ENCODE data around the gene ZNF414.

ZNF414 gene

DNA sequence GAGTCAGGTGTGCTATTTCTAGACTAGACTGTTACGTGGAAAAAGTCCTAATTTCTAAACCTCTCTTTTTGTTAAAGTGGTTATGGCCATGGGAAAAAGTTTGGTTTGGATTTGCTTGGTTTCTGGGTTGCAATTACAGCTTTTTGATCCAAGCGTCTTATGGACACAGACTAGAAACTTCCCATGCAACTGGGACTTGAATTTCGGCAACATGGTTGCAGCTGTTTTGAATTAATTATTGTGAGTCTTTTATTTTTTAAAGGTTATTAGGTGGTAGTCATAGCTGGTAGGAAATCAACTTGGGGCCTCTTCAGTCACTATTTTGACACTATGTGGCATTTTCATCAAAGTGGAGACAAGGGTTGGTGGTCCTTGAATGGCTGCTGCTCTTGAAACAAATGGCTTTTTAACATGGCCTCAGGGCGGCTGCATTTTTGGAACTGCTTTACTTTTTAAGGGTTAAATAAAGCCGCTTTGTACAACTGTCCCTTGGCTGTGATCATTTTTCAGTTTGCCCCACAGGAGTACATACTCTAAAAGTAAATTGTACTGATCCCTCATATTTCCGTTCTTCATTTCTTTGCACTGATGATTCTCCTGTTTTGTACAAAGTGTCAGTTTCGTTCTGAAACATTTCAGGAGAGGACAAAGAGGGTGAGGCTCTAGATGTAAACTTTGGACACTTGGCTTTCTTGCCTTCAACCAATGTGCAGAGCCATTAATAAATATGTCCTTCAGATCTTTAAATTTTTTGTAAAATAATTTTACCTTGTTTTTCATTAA is 53.3 kb downstream of the ZNF414 start:
- no peak for ATAC-seq
- TF ChIP-seq RARB (CRISPR knock-in tag; IDR thresholded peaks at IDR 0.05) (no peak), ISL1 (CRISPR knock-in tag; IDR thresholded peaks at IDR 0.05) (no peak), POU6F1 (CRISPR knock-in tag; IDR thresholded peaks at IDR 0.05; ENCODE audit: borderline replicate concordance, low read depth) (no peak), ZNF70 (CRISPR knock-in tag; IDR thresholded peaks at IDR 0.05) (no peak), ZFP3 (CRISPR knock-in tag; IDR thresholded peaks at IDR 0.05) (no peak), ZNF565 (CRISPR knock-in tag; conservative IDR thresholded peaks at IDR 0.05; ENCODE audit: low read depth) (no peak), ZNF8 (CRISPR knock-in tag; IDR thresholded peaks at IDR 0.05) (no peak), BACH2 (CRISPR knock-in tag; IDR thresholded peaks at IDR 0.05; ENCODE audit: borderline replicate concordance) (no peak), CREB5 (CRISPR knock-in tag; IDR thresholded peaks at IDR 0.05; ENCODE audit: low read depth) (no peak), ZFP30 (CRISPR knock-in tag; IDR thresholded peaks at IDR 0.05) (no peak), ARNTL (CRISPR knock-in tag; IDR thresholded peaks at IDR 0.05; ENCODE audit: borderline replicate concordance, low read depth) (no peak), ESRRG (CRISPR knock-in tag; IDR thresholded peaks at IDR 0.05) (no peak), CSDC2 (CRISPR knock-in tag; IDR thresholded peaks at IDR 0.05) (no peak), GLIS3 (CRISPR knock-in tag; IDR thresholded peaks at IDR 0.05) (no peak), TSHZ2 (CRISPR knock-in tag; IDR thresholded peaks at IDR 0.05) (no peak), TOX (CRISPR knock-in tag; IDR thresholded peaks at IDR 0.05; ENCODE audit: borderline replicate concordance) (no peak), TCF4 (CRISPR knock-in tag; IDR thresholded peaks at IDR 0.05; ENCODE audit: borderline replicate concordance) (no peak)
- TF ChIP-seq, protein P1, sequence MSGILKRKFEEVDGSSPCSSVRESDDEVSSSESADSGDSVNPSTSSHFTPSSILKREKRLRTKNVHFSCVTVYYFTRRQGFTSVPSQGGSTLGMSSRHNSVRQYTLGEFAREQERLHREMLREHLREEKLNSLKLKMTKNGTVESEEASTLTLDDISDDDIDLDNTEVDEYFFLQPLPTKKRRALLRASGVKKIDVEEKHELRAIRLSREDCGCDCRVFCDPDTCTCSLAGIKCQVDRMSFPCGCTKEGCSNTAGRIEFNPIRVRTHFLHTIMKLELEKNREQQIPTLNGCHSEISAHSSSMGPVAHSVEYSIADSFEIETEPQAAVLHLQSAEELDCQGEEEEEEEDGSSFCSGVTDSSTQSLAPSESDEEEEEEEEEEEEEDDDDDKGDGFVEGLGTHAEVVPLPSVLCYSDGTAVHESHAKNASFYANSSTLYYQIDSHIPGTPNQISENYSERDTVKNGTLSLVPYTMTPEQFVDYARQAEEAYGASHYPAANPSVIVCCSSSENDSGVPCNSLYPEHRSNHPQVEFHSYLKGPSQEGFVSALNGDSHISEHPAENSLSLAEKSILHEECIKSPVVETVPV (CRISPR knock-in tag; IDR thresholded peaks at IDR 0.05), result no peak
- TF ChIP-seq, protein P2, sequence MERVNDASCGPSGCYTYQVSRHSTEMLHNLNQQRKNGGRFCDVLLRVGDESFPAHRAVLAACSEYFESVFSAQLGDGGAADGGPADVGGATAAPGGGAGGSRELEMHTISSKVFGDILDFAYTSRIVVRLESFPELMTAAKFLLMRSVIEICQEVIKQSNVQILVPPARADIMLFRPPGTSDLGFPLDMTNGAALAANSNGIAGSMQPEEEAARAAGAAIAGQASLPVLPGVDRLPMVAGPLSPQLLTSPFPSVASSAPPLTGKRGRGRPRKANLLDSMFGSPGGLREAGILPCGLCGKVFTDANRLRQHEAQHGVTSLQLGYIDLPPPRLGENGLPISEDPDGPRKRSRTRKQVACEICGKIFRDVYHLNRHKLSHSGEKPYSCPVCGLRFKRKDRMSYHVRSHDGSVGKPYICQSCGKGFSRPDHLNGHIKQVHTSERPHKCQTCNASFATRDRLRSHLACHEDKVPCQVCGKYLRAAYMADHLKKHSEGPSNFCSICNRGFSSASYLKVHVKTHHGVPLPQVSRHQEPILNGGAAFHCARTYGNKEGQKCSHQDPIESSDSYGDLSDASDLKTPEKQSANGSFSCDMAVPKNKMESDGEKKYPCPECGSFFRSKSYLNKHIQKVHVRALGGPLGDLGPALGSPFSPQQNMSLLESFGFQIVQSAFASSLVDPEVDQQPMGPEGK (CRISPR knock-in tag; IDR thresholded peaks at IDR 0.05; ENCODE audit: borderline replicate concordance), result no peak

All from SK-N-SH treated with all-trans-retinoic acid at 6 μM for 48 hours (cell line).